GM21786 (cell line): ENCODE data around the gene TNFSF9.
"Not testable (repeated sequence)": the region's sequence is repeated elsewhere in the genome, so short reads cannot be mapped to it uniquely, and the experiment has no call there.

Experiments used
- ATAC-seq: cut with Tn5 transposase; IDR thresholded peaks from one replicate; pipeline ENCODE4 v1.9.1; 2021; ENCODE audit not compliant: unreplicated experiment

The TNFSF9 gene

GRCh38 chr19:6531163-6531955 is 533 bp downstream of the TNFSF9 start:
- ATAC-seq, result no peak

- ATAC-seq, result no peak
Measured at GRCh38 chr19:6531956-6532243, 1.1 kb downstream of the TNFSF9 start.

GRCh38 chr19:6532244-6532999 is 1.6 kb downstream of the TNFSF9 start:
- ATAC-seq, result no peak

GRCh38 chr19:6533000-6533328 is 2.1 kb downstream of the TNFSF9 start:
- ATAC-seq, result no peak

GRCh38 chr19:6533746-6534418 is 3.1 kb downstream of the TNFSF9 start:
- no peak for ATAC-seq

GRCh38 chr19:6534451-6535093 is 3.7 kb downstream of the TNFSF9 start:
- ATAC-seq, result no peak

- ATAC-seq, result no peak
Measured at GRCh38 chr19:6535558-6536137, 4.8 kb downstream of the TNFSF9 start.

GRCh38 chr19:6539514-6539913 is 8.7 kb downstream of the TNFSF9 start:
- no peak for ATAC-seq

GRCh38 chr19:6540918-6541689 is 10.3 kb downstream of the TNFSF9 start:
- ATAC-seq, result no peak

- ATAC-seq, result no peak
Measured at GRCh38 chr19:6543866-6544347, 13.1 kb downstream of the TNFSF9 start.

GRCh38 chr19:6550679-6551078 is 19.9 kb downstream of the TNFSF9 start:
- ATAC-seq, result not testable (repeated sequence)

- no peak for ATAC-seq
Measured at GRCh38 chr19:6551091-6551490, 20.3 kb downstream of the TNFSF9 start.

GRCh38 chr19:6551607-6552450 is 21.0 kb downstream of the TNFSF9 start:
- no peak for ATAC-seq

- ATAC-seq, result no peak
Measured at GRCh38 chr19:6556043-6556449, 25.2 kb downstream of the TNFSF9 start.

GRCh38 chr19:6556480-6557195 is 25.8 kb downstream of the TNFSF9 start:
- no peak for ATAC-seq

- not testable (repeated sequence) for ATAC-seq
Measured at GRCh38 chr19:6562437-6562836, 31.6 kb downstream of the TNFSF9 start.

- no peak for ATAC-seq
Measured at GRCh38 chr19:6564393-6564792, 33.6 kb downstream of the TNFSF9 start.

GRCh38 chr19:6566727-6567126 is 35.9 kb downstream of the TNFSF9 start:
- not testable (repeated sequence) for ATAC-seq

GRCh38 chr19:6568010-6568526 is 37.2 kb downstream of the TNFSF9 start:
- ATAC-seq, result no peak
